ENCODE measurements around the gene SNX3. TPM values are rescaled to one million over a fixed set of nuclear protein-coding genes. Genes with fewer than 3 reads are reported as not detected.
"Not testable (repeated sequence)": the region's sequence is repeated elsewhere in the genome, so short reads cannot be mapped to it uniquely, and the experiment has no call there.

The SNX3 gene
- 93.1 and 126 TPM in 2 replicates for total RNA-seq (ENCODE audit: low replicate concordance)
- long read RNA-seq, transcript SNX3-201 (4 exons, 1,755 nt) = major isoform, 43 of 47 reads
- long read RNA-seq, partial matches to known transcripts = 2 of 47 reads
- long read RNA-seq, other reads (novel, unspliced or antisense) = 1 of 47 reads

DNA sequence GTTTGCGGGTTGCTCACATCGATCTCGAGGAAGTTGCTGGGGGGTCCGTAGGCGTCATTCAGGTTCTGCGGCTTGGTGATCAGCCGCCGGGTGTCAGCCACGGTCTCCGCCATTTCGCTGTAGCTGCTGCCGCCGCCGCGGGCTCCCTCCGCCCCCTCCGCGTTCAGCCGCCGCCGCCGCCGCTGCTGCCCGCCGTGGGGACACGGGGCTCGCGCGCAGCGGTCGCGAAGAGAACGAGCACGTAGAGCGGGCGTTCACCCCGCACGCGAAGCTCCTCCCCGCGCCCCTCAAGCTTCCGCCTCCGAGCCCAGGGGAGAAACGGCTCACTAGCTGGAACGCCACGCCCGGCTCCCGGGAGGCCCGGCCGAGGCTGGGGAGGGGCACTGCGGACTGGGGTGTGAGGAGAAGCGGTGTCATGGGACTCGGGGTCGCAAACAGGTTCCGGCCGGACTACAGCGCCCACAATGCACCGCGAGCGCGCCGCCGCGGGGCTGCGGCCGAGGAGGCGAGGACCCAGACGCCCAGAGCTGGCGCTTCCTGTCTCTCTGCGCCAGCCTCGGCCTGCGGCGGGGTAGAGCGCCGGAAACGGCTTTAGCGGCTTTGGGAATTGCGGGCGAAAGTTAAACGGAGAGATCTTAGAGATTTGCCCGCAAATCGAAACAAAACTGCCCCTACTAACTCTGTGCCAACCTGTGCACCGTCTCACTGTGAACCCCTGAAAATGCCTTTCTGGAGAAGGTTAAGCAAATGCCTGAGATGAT, at the start of gene SNX3:
Gene SNX3 (minus strand): TSS at position 232 of the 761 bp plus-strand sequence. CDS start 119 bp downstream, at position 113.
- H3K27ac Mint-ChIP-seq = peak within 1 kb of the TSS; percentile 89
- DNase-seq (ENCODE audit: extremely low spot score, unreplicated experiment) = peak; percentile 96
- H3K36me3 Mint-ChIP-seq = peaks cover 4% of the 10 kb centered on the region
- H3K4me1 Mint-ChIP-seq (ENCODE audit: unreplicated experiment) = peaks cover 11% of the 10 kb centered on the region
- TF ChIP-seq, protein P1, sequence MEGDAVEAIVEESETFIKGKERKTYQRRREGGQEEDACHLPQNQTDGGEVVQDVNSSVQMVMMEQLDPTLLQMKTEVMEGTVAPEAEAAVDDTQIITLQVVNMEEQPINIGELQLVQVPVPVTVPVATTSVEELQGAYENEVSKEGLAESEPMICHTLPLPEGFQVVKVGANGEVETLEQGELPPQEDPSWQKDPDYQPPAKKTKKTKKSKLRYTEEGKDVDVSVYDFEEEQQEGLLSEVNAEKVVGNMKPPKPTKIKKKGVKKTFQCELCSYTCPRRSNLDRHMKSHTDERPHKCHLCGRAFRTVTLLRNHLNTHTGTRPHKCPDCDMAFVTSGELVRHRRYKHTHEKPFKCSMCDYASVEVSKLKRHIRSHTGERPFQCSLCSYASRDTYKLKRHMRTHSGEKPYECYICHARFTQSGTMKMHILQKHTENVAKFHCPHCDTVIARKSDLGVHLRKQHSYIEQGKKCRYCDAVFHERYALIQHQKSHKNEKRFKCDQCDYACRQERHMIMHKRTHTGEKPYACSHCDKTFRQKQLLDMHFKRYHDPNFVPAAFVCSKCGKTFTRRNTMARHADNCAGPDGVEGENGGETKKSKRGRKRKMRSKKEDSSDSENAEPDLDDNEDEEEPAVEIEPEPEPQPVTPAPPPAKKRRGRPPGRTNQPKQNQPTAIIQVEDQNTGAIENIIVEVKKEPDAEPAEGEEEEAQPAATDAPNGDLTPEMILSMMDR (conservative IDR thresholded peaks at IDR 0.05) = peak; percentile 15
- H3K9me3 Mint-ChIP-seq = no peaks in the 10 kb centered on the region
- no peaks in the 10 kb centered on the region for H3K27me3 Mint-ChIP-seq
- peak within 1 kb of the TSS; percentile 95 for H3K4me3 Mint-ChIP-seq

DNA sequence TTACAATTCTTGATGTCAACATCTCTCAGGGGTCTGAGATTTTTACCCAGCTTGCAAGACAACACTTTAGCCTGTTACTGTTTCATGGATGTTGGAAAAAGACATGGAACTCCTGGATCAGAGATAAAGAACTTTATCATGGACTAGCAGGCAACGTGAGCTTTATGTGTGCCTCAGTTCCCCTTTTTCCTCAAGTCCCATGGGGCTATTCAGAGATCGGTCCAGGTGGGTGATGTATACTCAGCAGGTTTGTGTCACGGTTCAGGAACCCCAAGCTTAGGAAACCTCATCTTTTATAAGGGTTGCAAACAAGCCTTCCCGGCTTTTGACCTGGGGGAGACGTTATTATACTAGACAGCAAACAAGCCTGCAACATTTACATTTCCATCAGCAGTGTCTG, 49.0 kb upstream of the SNX3 start:
- Mint-ChIP-seq H3K36me3 (peaks cover 7% of the 10 kb centered on the region), H3K9me3 (no peaks in the 10 kb centered on the region), H3K27ac (no peak overlapping the region), H3K4me1 (ENCODE audit: unreplicated experiment) (peaks cover 5% of the 10 kb centered on the region), H3K4me3 (no peak overlapping the region), H3K27me3 (no peaks in the 10 kb centered on the region)
- DNase-seq (ENCODE audit: extremely low spot score, unreplicated experiment) = no peak
- TF ChIP-seq, protein P1 (conservative IDR thresholded peaks at IDR 0.05) = no peak

DNA sequence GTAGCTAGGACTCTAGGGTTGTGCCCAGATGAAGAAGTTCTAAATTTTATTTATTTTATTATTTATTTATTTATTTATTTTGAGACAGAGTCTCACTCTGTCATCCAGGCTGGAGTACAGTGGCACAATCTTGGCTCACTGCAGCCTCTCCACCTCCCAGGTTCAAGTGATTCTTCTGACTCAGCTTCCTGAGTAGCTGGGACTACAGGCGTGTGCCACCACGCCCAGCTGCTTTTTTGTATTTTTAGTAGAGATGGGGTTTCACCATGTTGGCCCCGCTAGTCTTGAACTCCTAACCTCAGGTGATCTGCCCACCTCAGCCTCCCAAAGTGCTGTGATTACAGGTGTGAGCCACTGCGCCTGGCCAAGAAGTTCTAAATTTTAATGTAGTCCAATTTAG, 47.8 kb upstream of the SNX3 start:
- not testable (repeated sequence) for H3K36me3 Mint-ChIP-seq

DNA sequence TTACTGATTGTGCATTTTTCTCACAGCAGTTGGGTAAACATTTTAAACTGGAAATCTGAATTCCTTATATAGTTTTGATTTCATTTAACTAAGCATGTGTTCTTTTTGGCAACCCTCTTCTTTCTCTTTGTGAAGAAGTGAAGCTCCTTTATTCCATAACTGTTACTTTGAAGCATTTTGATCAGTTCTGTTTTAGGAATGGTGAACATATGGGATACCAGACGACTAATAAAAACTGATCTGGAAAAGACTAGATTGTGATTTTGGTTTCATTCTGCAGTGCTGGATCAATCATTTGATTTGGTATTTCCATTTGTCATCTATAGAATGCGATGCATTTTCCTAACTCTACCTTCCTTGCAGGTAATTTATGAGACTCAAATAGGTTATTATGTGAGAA, 43.8 kb upstream of the SNX3 start:
- TF ChIP-seq, protein P1 (conservative IDR thresholded peaks at IDR 0.05) = no peak
- H3K4me1 Mint-ChIP-seq (ENCODE audit: unreplicated experiment) = no peaks in the 10 kb centered on the region
- no peak for DNase-seq (ENCODE audit: extremely low spot score, unreplicated experiment)
- H3K9me3 Mint-ChIP-seq = no peaks in the 10 kb centered on the region
- H3K27me3 Mint-ChIP-seq = no peaks in the 10 kb centered on the region
- H3K27ac Mint-ChIP-seq = no peak overlapping the region
- peaks cover 5% of the 10 kb centered on the region for H3K36me3 Mint-ChIP-seq
- no peak overlapping the region for H3K4me3 Mint-ChIP-seq

More for the DNA sequence above, 47.8 kb upstream of the SNX3 start:
- H3K27me3 Mint-ChIP-seq; H3K4me3 Mint-ChIP-seq; H3K4me1 Mint-ChIP-seq (ENCODE audit: unreplicated experiment); H3K9me3 Mint-ChIP-seq; DNase-seq (ENCODE audit: extremely low spot score, unreplicated experiment); H3K27ac Mint-ChIP-seq: not testable (repeated sequence)

DNA sequence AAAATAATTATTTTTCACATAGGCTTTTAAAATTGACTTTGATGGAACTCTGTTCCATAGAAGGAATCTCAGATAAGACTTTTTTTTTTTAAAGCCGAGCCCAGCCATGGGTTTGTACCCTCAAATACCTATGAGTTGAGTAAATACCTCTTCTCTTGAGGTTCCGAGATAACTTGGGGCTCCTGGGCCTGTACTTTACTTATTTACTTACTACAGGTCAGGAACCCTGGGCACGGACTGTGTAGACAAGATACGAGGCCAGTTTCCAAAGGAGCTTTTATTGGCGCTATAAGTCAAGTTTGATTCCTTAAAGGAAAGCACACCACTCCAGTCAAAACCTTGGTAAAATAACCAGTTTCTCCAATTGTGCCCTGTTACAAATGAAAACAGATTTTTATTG, 41.5 kb upstream of the SNX3 start:
- no peaks in the 10 kb centered on the region for H3K27me3 Mint-ChIP-seq
- TF ChIP-seq, protein P1 (conservative IDR thresholded peaks at IDR 0.05) = no peak
- H3K4me3 Mint-ChIP-seq = no peak overlapping the region
- H3K4me1 Mint-ChIP-seq (ENCODE audit: unreplicated experiment) = no peaks in the 10 kb centered on the region
- H3K9me3 Mint-ChIP-seq = no peaks in the 10 kb centered on the region
- no peak overlapping the region for H3K27ac Mint-ChIP-seq
- H3K36me3 Mint-ChIP-seq = peaks cover 5% of the 10 kb centered on the region
- DNase-seq (ENCODE audit: extremely low spot score, unreplicated experiment) = no peak

DNA sequence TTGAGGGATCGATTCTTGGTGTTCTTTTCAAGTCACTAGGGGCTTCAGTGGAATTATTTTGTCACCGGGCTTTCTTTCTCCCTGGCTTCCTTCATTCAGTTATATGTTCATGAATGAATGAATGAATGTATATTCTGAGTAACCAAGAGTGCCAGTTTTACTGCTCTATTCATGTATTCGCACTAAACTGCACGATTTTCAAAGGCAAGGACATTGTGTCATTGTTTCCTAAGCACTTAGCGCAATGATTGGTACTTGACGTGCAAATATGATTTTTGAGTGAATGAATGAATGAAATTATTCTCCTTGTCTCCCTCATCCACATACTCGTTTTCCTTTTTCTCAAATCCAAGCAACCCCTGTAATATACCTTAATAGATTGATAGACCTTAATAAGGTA, 34.8 kb upstream of the SNX3 start:
- H3K4me3 Mint-ChIP-seq = peak overlapping the region; percentile 97
- no peaks in the 10 kb centered on the region for H3K36me3 Mint-ChIP-seq
- peak overlapping the region; percentile 95 for H3K27ac Mint-ChIP-seq

More for the DNA sequence above, 34.8 kb upstream of the SNX3 start:
- TF ChIP-seq, protein P1 (conservative IDR thresholded peaks at IDR 0.05) = no peak
- Mint-ChIP-seq H3K4me1 (ENCODE audit: unreplicated experiment) (peaks cover 9% of the 10 kb centered on the region), H3K9me3 (no peaks in the 10 kb centered on the region), H3K27me3 (no peaks in the 10 kb centered on the region)
- no peak for DNase-seq (ENCODE audit: extremely low spot score, unreplicated experiment)
